ENCODE results near the gene GIPR.

DNA sequence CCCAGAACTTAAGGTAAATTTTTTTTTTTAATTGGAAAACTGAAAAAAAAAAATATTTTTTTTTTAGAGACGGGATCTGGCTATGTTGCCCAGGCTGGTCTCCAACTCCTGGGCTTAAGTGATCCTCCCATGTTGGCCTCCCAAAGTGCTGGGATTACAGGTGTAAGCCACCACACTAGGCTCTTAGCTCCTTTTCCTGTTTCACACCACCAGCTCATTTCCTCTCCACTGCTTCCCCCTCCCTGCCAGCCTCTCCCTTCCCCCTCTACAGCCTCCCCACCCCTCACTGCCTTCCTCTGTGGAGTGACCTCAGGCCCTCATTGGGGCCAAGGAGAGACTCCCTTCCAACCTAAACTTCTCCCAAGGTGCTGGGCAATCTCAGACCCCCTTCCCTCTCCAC, 4.2 kb upstream of the GIPR start:
- TF ChIP-seq, protein P1, sequence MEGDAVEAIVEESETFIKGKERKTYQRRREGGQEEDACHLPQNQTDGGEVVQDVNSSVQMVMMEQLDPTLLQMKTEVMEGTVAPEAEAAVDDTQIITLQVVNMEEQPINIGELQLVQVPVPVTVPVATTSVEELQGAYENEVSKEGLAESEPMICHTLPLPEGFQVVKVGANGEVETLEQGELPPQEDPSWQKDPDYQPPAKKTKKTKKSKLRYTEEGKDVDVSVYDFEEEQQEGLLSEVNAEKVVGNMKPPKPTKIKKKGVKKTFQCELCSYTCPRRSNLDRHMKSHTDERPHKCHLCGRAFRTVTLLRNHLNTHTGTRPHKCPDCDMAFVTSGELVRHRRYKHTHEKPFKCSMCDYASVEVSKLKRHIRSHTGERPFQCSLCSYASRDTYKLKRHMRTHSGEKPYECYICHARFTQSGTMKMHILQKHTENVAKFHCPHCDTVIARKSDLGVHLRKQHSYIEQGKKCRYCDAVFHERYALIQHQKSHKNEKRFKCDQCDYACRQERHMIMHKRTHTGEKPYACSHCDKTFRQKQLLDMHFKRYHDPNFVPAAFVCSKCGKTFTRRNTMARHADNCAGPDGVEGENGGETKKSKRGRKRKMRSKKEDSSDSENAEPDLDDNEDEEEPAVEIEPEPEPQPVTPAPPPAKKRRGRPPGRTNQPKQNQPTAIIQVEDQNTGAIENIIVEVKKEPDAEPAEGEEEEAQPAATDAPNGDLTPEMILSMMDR (conservative IDR thresholded peaks at IDR 0.05; ENCODE audit: low read depth in 2 of 2), result no peak
- TF ChIP-seq, protein P2, sequence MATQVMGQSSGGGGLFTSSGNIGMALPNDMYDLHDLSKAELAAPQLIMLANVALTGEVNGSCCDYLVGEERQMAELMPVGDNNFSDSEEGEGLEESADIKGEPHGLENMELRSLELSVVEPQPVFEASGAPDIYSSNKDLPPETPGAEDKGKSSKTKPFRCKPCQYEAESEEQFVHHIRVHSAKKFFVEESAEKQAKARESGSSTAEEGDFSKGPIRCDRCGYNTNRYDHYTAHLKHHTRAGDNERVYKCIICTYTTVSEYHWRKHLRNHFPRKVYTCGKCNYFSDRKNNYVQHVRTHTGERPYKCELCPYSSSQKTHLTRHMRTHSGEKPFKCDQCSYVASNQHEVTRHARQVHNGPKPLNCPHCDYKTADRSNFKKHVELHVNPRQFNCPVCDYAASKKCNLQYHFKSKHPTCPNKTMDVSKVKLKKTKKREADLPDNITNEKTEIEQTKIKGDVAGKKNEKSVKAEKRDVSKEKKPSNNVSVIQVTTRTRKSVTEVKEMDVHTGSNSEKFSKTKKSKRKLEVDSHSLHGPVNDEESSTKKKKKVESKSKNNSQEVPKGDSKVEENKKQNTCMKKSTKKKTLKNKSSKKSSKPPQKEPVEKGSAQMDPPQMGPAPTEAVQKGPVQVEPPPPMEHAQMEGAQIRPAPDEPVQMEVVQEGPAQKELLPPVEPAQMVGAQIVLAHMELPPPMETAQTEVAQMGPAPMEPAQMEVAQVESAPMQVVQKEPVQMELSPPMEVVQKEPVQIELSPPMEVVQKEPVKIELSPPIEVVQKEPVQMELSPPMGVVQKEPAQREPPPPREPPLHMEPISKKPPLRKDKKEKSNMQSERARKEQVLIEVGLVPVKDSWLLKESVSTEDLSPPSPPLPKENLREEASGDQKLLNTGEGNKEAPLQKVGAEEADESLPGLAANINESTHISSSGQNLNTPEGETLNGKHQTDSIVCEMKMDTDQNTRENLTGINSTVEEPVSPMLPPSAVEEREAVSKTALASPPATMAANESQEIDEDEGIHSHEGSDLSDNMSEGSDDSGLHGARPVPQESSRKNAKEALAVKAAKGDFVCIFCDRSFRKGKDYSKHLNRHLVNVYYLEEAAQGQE (IDR thresholded peaks at IDR 0.05; ENCODE audit: unreplicated experiment), result no peak
- no peak for TF ChIP-seq POLR2AphosphoS5 (IDR thresholded peaks at IDR 0.05; ENCODE audit: low read depth)
- TF ChIP-seq EZH2 (IDR thresholded peaks at IDR 0.05; ENCODE audit: low read depth, unreplicated experiment), result no peak
- TF ChIP-seq JUNB (IDR thresholded peaks at IDR 0.05; ENCODE audit: unreplicated experiment), result no peak
- TF ChIP-seq, protein P3, sequence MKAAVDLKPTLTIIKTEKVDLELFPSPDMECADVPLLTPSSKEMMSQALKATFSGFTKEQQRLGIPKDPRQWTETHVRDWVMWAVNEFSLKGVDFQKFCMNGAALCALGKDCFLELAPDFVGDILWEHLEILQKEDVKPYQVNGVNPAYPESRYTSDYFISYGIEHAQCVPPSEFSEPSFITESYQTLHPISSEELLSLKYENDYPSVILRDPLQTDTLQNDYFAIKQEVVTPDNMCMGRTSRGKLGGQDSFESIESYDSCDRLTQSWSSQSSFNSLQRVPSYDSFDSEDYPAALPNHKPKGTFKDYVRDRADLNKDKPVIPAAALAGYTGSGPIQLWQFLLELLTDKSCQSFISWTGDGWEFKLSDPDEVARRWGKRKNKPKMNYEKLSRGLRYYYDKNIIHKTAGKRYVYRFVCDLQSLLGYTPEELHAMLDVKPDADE (IDR thresholded peaks at IDR 0.05), result no peak
- TF ChIP-seq, protein P4, sequence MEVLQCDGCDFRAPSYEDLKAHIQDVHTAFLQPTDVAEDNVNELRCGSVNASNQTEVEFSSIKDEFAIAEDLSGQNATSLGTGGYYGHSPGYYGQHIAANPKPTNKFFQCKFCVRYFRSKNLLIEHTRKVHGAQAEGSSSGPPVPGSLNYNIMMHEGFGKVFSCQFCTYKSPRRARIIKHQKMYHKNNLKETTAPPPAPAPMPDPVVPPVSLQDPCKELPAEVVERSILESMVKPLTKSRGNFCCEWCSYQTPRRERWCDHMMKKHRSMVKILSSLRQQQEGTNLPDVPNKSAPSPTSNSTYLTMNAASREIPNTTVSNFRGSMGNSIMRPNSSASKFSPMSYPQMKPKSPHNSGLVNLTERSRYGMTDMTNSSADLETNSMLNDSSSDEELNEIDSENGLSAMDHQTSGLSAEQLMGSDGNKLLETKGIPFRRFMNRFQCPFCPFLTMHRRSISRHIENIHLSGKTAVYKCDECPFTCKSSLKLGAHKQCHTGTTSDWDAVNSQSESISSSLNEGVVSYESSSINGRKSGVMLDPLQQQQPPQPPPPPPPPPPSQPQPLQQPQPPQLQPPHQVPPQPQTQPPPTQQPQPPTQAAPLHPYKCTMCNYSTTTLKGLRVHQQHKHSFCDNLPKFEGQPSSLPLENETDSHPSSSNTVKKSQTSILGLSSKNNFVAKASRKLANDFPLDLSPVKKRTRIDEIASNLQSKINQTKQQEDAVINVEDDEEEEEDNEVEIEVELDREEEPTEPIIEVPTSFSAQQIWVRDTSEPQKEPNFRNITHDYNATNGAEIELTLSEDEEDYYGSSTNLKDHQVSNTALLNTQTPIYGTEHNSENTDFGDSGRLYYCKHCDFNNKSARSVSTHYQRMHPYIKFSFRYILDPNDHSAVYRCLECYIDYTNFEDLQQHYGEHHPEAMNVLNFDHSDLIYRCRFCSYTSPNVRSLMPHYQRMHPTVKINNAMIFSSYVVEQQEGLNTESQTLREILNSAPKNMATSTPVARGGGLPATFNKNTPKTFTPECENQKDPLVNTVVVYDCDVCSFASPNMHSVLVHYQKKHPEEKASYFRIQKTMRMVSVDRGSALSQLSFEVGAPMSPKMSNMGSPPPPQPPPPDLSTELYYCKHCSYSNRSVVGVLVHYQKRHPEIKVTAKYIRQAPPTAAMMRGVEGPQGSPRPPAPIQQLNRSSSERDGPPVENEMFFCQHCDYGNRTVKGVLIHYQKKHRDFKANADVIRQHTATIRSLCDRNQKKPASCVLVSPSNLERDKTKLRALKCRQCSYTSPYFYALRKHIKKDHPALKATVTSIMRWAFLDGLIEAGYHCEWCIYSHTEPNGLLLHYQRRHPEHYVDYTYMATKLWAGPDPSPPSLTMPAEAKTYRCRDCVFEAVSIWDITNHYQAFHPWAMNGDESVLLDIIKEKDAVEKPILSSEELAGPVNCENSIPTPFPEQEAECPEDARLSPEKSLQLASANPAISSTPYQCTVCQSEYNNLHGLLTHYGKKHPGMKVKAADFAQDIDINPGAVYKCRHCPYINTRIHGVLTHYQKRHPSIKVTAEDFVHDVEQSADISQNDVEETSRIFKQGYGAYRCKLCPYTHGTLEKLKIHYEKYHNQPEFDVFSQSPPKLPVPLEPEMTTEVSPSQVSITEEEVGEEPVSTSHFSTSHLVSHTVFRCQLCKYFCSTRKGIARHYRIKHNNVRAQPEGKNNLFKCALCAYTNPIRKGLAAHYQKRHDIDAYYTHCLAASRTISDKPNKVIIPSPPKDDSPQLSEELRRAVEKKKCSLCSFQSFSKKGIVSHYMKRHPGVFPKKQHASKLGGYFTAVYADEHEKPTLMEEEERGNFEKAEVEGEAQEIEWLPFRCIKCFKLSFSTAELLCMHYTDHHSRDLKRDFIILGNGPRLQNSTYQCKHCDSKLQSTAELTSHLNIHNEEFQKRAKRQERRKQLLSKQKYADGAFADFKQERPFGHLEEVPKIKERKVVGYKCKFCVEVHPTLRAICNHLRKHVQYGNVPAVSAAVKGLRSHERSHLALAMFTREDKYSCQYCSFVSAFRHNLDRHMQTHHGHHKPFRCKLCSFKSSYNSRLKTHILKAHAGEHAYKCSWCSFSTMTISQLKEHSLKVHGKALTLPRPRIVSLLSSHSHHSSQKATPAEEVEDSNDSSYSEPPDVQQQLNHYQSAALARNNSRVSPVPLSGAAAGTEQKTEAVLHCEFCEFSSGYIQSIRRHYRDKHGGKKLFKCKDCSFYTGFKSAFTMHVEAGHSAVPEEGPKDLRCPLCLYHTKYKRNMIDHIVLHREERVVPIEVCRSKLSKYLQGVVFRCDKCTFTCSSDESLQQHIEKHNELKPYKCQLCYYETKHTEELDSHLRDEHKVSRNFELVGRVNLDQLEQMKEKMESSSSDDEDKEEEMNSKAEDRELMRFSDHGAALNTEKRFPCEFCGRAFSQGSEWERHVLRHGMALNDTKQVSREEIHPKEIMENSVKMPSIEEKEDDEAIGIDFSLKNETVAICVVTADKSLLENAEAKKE (CRISPR knock-in tag; IDR thresholded peaks at IDR 0.05), result no peak
- no peak for TF ChIP-seq EZH2phosphoT487 (IDR thresholded peaks at IDR 0.05; ENCODE audit: unreplicated experiment)

Data from GM23338 (cell line).